8988T (cell line): ENCODE measurements around the gene MIGA2.
"Not testable (repeated sequence)": the region's sequence is repeated elsewhere in the genome, so short reads cannot be mapped to it uniquely, and the experiment has no call there.

Experiments
- DNase-seq: peaks from one replicate; pipeline ENCODE4 v3.0.0; 2011

The MIGA2 gene

GRCh38 chr9:129036241-129036922 is at the start of gene MIGA2:
MIGA2 (plus strand) TSS chr9:129036626; CDS start chr9:129040595, 3,969 bp downstream.
- peak; percentile 96 for DNase-seq

- no peak for DNase-seq
Measured at GRCh38 chr9:128986671-128987070, 49.8 kb upstream of the MIGA2 start.

GRCh38 chr9:128987805-128988204 is 48.6 kb upstream of the MIGA2 start:
- DNase-seq: no peak

GRCh38 chr9:128992995-128993394 is 43.4 kb upstream of the MIGA2 start:
- DNase-seq: no peak

GRCh38 chr9:128995791-128996190 is 40.6 kb upstream of the MIGA2 start:
- no peak for DNase-seq

GRCh38 chr9:128998462-128998861 is 38.0 kb upstream of the MIGA2 start:
- DNase-seq: no peak

GRCh38 chr9:128999581-129000206 is 36.7 kb upstream of the MIGA2 start:
- DNase-seq: no peak

GRCh38 chr9:129001504-129002325 is 34.7 kb upstream of the MIGA2 start:
- DNase-seq: no peak

GRCh38 chr9:129002992-129003391 is 33.4 kb upstream of the MIGA2 start:
- no peak for DNase-seq

- DNase-seq: not testable (repeated sequence)
Measured at GRCh38 chr9:129004173-129004572, 32.3 kb upstream of the MIGA2 start.

GRCh38 chr9:129005336-129005997 is 31.0 kb upstream of the MIGA2 start:
- DNase-seq: no peak

GRCh38 chr9:129006328-129007034 is 29.9 kb upstream of the MIGA2 start:
- peak; percentile 79 for DNase-seq

GRCh38 chr9:129007035-129007765 is 29.2 kb upstream of the MIGA2 start:
- no peak for DNase-seq

- no peak for DNase-seq
Measured at GRCh38 chr9:129007766-129008468, 28.5 kb upstream of the MIGA2 start.

- no peak for DNase-seq
Measured at GRCh38 chr9:129008469-129008965, 27.9 kb upstream of the MIGA2 start.

GRCh38 chr9:129008986-129009583 is 27.3 kb upstream of the MIGA2 start:
- DNase-seq: no peak

- DNase-seq: no peak
Measured at GRCh38 chr9:129009584-129010141, 26.8 kb upstream of the MIGA2 start.

GRCh38 chr9:129010267-129010975 is 26.0 kb upstream of the MIGA2 start:
- no peak for DNase-seq

GRCh38 chr9:129011170-129011569 is 25.3 kb upstream of the MIGA2 start:
- DNase-seq: no peak
